A549 (cell line): Measurements from ENCODE around the gene PIGK. TPM values are rescaled to one million over a fixed set of nuclear protein-coding genes. Genes with fewer than 3 reads are reported as not detected.

Experiments
- ATAC-seq, 2 experiments: fragments of 200-7000 bp in 1 of 2; fragments of >200 bp in 1 of 2; cut with Nextera tagmentation in 1 of 2; cut with Tn5 transposase in 1 of 2; 3 replicates each; pipeline versions ENCODE4 v1.8.0 to v1.9.1; 2018 to 2020; ENCODE audit warnings: mild to moderate bottlenecking in 1 of 2, moderate library complexity in 1 of 2
- CTCF ChIA-PET: fragments of 300-600 bp; sonication (Branson Sonifier 250); formaldehyde crosslinking; extraction: SDS; loops from one replicate; lab custom pipeline; 2021; ENCODE audit warnings: antibody characterized with exemption, inconsistent platforms; lab: Yijun Ruan, JAX
- POLR2A ChIA-PET: fragments of 350-600 bp; formaldehyde crosslinking; extraction: SDS; loops from one replicate; lab custom pipeline; 2021; ENCODE audit warnings: antibody characterized with exemption, inconsistent platforms; lab: Yijun Ruan, JAX
- DNase-seq, 2 experiments: peaks; one replicate each; pipeline versions ENCODE4 v3.0.0 to v3.0.0-alpha.2; 2011 to 2016; ENCODE audit warnings: low read depth in 1 of 2, low spot score in 1 of 2
- FAIRE-seq: peaks from 2 replicates; lab custom pipeline; 2011; peaks lifted over from hg19 to GRCh38; lab: Jason Lieb, UNC
- H3K27ac ChIP-seq, 2 experiments: fragments of >200 bp; sonication (Bioruptor Twin); formaldehyde crosslinking; 3 replicates each; pipeline ENCODE4 v1.5.1; 2016 to 2017
- H3K4me1 ChIP-seq: fragments of >200 bp; sonication (Bioruptor Twin); formaldehyde crosslinking; 3 replicates; pipeline ENCODE4 v1.6.1; 2016
- H3K4me2 ChIP-seq: fragments of >200 bp; sonication (Bioruptor Twin); formaldehyde crosslinking; 3 replicates; pipeline ENCODE4 v1.6.1; 2016
- H3K4me3 ChIP-seq: fragments of >200 bp; sonication (Bioruptor Twin); formaldehyde crosslinking; 3 replicates; pipeline ENCODE4 v1.5.1; 2016
- H3K9me3 ChIP-seq: fragments of >200 bp; sonication (Bioruptor Twin); formaldehyde crosslinking; 3 replicates; pipeline ENCODE4 v1.6.1; 2016
- ATOH8 ChIP-seq: fragments of 250-450 bp; sonication (Bioruptor Pico); IDR thresholded peaks from 2 replicates; pipeline ENCODE4 v1.5.0; 2020; ENCODE audit warnings: low read depth, mild to moderate bottlenecking, moderate library complexity
- BCL3 ChIP-seq: fragments of >200 bp; sonication (Bioruptor Twin); formaldehyde crosslinking; IDR thresholded peaks from 3 replicates; pipeline ENCODE4 v1.6.1; 2016
- BHLHE40 ChIP-seq: IDR thresholded peaks from 2 replicates; pipeline ENCODE4 v1.6.1; 2012; ENCODE audit warnings: low read depth, low read length, inconsistent platforms
- CTCF ChIP-seq: fragments of >200 bp; sonication (Bioruptor Twin); formaldehyde crosslinking; IDR thresholded peaks from 3 replicates; pipeline ENCODE4 v1.5.1; 2016
- E2F6 ChIP-seq: IDR thresholded peaks from 2 replicates; pipeline ENCODE4 v1.6.1; 2012; ENCODE audit warnings: low read depth, borderline replicate concordance
- EHMT2 ChIP-seq: fragments of 200-600 bp; sonication (generic); IDR thresholded peaks from 2 replicates; pipeline ENCODE4 v1.6.1; 2016; ENCODE audit warnings: antibody characterized with exemption, low read depth, mild to moderate bottlenecking, moderate library complexity
- ELK1 ChIP-seq: fragments of 150-350 bp; IDR thresholded peaks from 2 replicates; pipeline ENCODE4 v1.6.1; 2014; ENCODE audit warnings: low read depth, mild to moderate bottlenecking, low read length
- FOSB ChIP-seq: fragments of 250-450 bp; sonication (Bioruptor Pico); IDR thresholded peaks from 2 replicates; pipeline ENCODE4 v1.5.0; 2020; ENCODE audit warnings: mild to moderate bottlenecking, moderate library complexity
- FOSL2 ChIP-seq, 2 experiments: fragments of 450-650 bp in 1 of 2; fragments of >200 bp in 1 of 2; sonication (Bioruptor Twin) in 1 of 2; formaldehyde crosslinking; IDR thresholded peaks; 2 replicates each; pipeline versions ENCODE4 v1.5.0 to v1.6.1; 2016 to 2020; ENCODE audit warnings: mild to moderate bottlenecking in 1 of 2, moderate library complexity in 1 of 2
- GATA3 ChIP-seq: IDR thresholded peaks from 2 replicates; pipeline ENCODE4 v1.6.1; 2012; ENCODE audit warnings: borderline replicate concordance
- HDAC2 ChIP-seq: fragments of 200-600 bp; sonication (generic); IDR thresholded peaks from 2 replicates; pipeline ENCODE4 v1.6.1; 2016
- HMGXB4 ChIP-seq: fragments of 250-450 bp; sonication (Bioruptor Pico); IDR thresholded peaks from 2 replicates; pipeline ENCODE4 v1.5.0; 2021; ENCODE audit warnings: mild to moderate bottlenecking, moderate library complexity, borderline replicate concordance
- KDM5A ChIP-seq: fragments of 200-600 bp; sonication (generic); IDR thresholded peaks from 2 replicates; pipeline ENCODE4 v1.6.1; 2016; ENCODE audit warnings: antibody characterized with exemption, mild to moderate bottlenecking
- MYC ChIP-seq: IDR thresholded peaks from 2 replicates; pipeline ENCODE4 v1.6.1; 2012; ENCODE audit warnings: mild to moderate bottlenecking, inconsistent platforms, low read length, improper control_type of control experiment, borderline replicate concordance
- NFE2L2 ChIP-seq: fragments of 150-350 bp; conservative IDR thresholded peaks from 2 replicates; pipeline ENCODE4 v1.6.1; 2014; ENCODE audit warnings: low read length
- PHF8 ChIP-seq: fragments of 200-600 bp; sonication (generic); IDR thresholded peaks from 2 replicates; pipeline ENCODE4 v1.6.1; 2016; ENCODE audit warnings: low read depth, mild to moderate bottlenecking, antibody characterized with exemption, moderate library complexity, borderline replicate concordance
- POLR2A ChIP-seq: IDR thresholded peaks from 2 replicates; pipeline ENCODE4 v1.6.1; 2012; ENCODE audit warnings: mild to moderate bottlenecking, low read length
- POLR2AphosphoS2 ChIP-seq: conservative IDR thresholded peaks from 2 replicates; pipeline ENCODE4 v1.6.1; 2012; ENCODE audit warnings: low read length, improper control_type of control experiment, inconsistent platforms
- RAD21 ChIP-seq, 2 experiments: fragments of >200 bp in 1 of 2; sonication (Bioruptor Twin) in 1 of 2; formaldehyde crosslinking in 1 of 2; IDR thresholded peaks in 1 of 2; conservative IDR thresholded peaks in 1 of 2; 2 replicates in 1 of 2; 3 replicates in 1 of 2; pipeline ENCODE4 v1.6.1; 2012 to 2018; ENCODE audit warnings: inconsistent platforms in 1 of 2
- RARB ChIP-seq: fragments of 250-450 bp; sonication (Bioruptor Pico); IDR thresholded peaks from 2 replicates; pipeline ENCODE4 v1.8.0; 2021; ENCODE audit warnings: mild to moderate bottlenecking, moderate library complexity
- REST ChIP-seq: fragments of 200-600 bp; sonication (generic); IDR thresholded peaks from 2 replicates; pipeline ENCODE4 v1.6.1; 2016; ENCODE audit warnings: antibody characterized with exemption, mild to moderate bottlenecking, moderate library complexity
- RNF2 ChIP-seq: fragments of 200-600 bp; sonication (generic); IDR thresholded peaks from 2 replicates; pipeline ENCODE4 v1.6.1; 2016; ENCODE audit warnings: low read depth, mild to moderate bottlenecking, antibody characterized with exemption, moderate library complexity, borderline replicate concordance
- WGBS: methylation state at CpG from one replicate; pipeline ENCODE4 v1.1.6; 2017; ENCODE audit errors: missing lambda C conversion rate; 5-methylcytosine and 5-hydroxymethylcytosine counted together
- polyA plus RNA-seq, 4 experiments: library from polyadenylated mRNA; depleted of rRNA in 3 of 4; stranded (reverse); fragments of >200 nt; fragmentation: RNase III in 1 of 4; extraction: RNeasy Plus Mini Kit Qiagen cat#74134 plus additional on column Dnase treatment in 1 of 4; gene quantifications; 2 replicates in 3 of 4; 3 replicates in 1 of 4; pipeline ENCODE4 v1.2.3, GENCODE V29; 2011 to 2017

PIGK gene
- polyA plus RNA-seq, 2 of the 4 experiments (the other 2 are of a cell fraction): 31.2 to 38.5 TPM

GRCh38 chr1:77051425-77051824, 167.8 kb downstream of the PIGK start:
- DNase-seq (no peak), FAIRE-seq (no peak), ATAC-seq (no peak)
- POLR2A ChIA-PET: no interaction called here
- 15% methylated on average over 1 of the region's 1 CpG for WGBS
- TF ChIP-seq HMGXB4 (no peak), RARB (CRISPR knock-in tag) (no peak), EHMT2 (no peak), POLR2AphosphoS2 (no peak), HDAC2 (no peak), GATA3 (no peak), BCL3 (no peak)
- CTCF ChIA-PET: no interaction called here
- Histone ChIP-seq H3K4me2 (no peak overlapping the region), H3K27ac (no peak overlapping the region), H3K9me3 (no peaks in the 10 kb centered on the region), H3K4me3 (no peak overlapping the region), H3K4me1 (no peaks in the 10 kb centered on the region)

- no peak overlapping the region for H3K27ac ChIP-seq
- ChIA-PET POLR2A (no interaction called here), CTCF (no interaction called here)
Measured at GRCh38 chr1:77048615-77049005, 170.6 kb downstream of the PIGK start.

More at GRCh38 chr1:77048615-77049005, 170.6 kb downstream of the PIGK start:
- H3K4me2 ChIP-seq: no peak overlapping the region
- no peak for FAIRE-seq
- H3K9me3 ChIP-seq: no peaks in the 10 kb centered on the region
- H3K4me1 ChIP-seq: peaks cover 7% of the 10 kb centered on the region; the same call in 1 of the 3 replicates
- WGBS: 28% methylated on average over 1 of the region's 1 CpG
- TF ChIP-seq E2F6 (no peak), ATOH8 (CRISPR knock-in tag) (no peak), REST (no peak), BHLHE40 (no peak), FOSL2 (IDR thresholded peaks at IDR 0.05) (no peak), FOSL2 (CRISPR knock-in tag; IDR thresholded peaks at IDR 0.05) (no peak), NFE2L2 (no peak), CTCF (no peak), PHF8 (no peak), KDM5A (no peak), POLR2A (no peak), MYC (no peak), RAD21 (conservative IDR thresholded peaks at IDR 0.05 in 1 of 2, IDR thresholded peaks at IDR 0.05 in 1 of 2) (no peak), HMGXB4 (no peak), FOSB (CRISPR knock-in tag) (no peak), ELK1 (no peak), RNF2 (no peak)
- no peak for DNase-seq
- no peak for ATAC-seq
- no peak overlapping the region for H3K4me3 ChIP-seq
